Gastrocnemius medialis (tissue), 4 donors: Measurements from ENCODE around the gene PLK5.

Experiments used
- CTCF ChIP-seq, 5 experiments: fragments of 450-650 bp in 3 of 5; fragments of 200-600 bp in 2 of 5; sonication (generic) in 2 of 5; IDR thresholded peaks in 4 of 5; conservative IDR thresholded peaks in 1 of 5; 1 replicate in 4 of 5; 2 replicates in 1 of 5; pipeline ENCODE4 v1.5.1; 2016 to 2019; ENCODE audit warnings: antibody characterized with exemption in 5 of 5, mild to moderate bottlenecking in 3 of 5, moderate library complexity in 3 of 5
- POLR2A ChIP-seq, 2 donors: fragments of 450-650 bp; IDR thresholded peaks; one replicate each; pipeline ENCODE4 v1.6.1; 2017; ENCODE audit warnings: antibody characterized with exemption in 2 of 2, mild to moderate bottlenecking in 2 of 2, moderate library complexity in 2 of 2

DNA sequence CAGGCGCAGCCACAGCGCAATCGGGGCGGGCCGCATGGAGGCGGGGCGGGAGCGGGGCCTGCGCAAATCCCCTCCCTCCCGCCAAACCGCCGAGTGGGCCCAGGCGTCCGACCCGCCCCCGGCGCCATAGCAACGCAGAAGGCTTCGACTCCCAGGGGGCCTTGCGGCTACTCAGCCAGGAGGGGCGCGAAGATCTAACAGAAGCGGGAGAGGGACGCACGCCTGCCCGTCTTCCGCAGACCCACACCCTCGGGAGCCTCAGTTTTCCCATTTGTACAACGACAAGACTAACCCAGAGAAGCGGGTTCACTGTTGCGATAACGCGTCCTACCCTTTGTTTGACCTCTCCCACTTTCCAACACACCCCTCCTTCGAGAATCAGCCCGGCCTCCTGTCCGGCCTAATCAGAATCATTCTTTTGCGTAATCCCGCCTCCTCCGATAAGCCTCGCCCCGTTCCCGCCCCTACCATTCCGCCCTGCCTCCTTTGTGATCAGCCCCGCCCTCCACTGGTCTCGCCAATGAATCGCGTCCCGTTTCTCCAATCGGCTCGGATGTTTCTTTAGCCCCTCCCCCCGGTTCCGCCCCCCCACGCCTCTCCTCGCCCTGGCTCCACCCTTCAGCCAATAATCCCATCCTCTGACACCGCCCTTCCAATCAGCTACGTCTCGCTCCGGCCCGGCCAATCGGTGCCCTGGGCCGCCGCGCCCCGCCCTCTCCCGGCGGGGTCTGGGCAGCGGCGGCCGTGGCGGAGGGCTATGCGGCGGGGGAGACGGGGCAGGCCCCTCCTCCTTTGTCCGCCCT, 33.4 kb upstream of the PLK5 start, which contains the start of gene PCSK4:
- TF ChIP-seq CTCF (IDR thresholded peaks at IDR 0.05 in 4 of 5, conservative IDR thresholded peaks at IDR 0.05 in 1 of 5) (peak in 1 of 5 experiments; percentile 5), POLR2A (IDR thresholded peaks at IDR 0.05) (no peak)
